Measurements from ENCODE around the gene CBFA2T3.

DNA sequence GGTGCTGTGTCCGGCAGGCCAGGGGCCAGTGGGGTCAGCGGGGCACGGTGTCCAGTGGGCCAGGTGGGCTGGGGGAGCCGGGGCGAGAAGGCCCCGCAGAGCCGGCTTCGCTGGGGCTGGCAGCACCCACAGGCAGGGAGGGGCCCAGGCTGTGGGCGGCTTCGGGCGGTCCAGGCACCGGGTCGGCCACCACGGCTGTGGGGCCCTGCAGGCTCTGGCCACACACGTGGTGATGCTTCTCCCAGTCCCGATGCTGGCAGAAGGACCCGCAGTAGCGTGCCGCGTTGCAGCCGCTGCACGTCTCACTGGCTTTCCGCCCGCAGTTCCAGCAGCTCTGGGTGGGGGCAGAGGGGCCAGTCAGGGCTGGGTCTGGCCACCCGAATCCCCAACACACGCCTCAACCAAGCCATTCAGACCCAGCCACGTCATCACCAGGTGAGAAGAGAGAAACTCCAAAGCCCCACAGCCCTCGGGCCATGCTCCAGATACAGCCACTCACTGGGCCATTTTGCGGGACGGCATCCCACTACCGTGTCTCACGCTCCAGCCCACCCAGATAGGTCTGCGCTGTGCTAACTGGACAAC is 100.0 kb downstream of the CBFA2T3 start:
- TF ChIP-seq CTCF (IDR thresholded peaks at IDR 0.05) = no peak
- TF ChIP-seq POLR2A (IDR thresholded peaks at IDR 0.05) = no peak

All from tibial nerve (tissue), 3 donors.